SK-N-MC (cell line): ENCODE results near the gene IL20RA.

Experiments
- FOXP2 ChIP-seq: optimal IDR thresholded peaks from 2 replicates; pipeline ENCODE3; 2011; ENCODE audit warnings: mild to moderate bottlenecking, moderate library complexity; ENCODE audit not compliant: insufficient read depth; ENCODE audit errors: extremely low read length, control extremely low read depth
- POLR2AphosphoS5 ChIP-seq: IDR thresholded peaks from 2 replicates; pipeline ENCODE4 v1.6.1; 2012; ENCODE audit warnings: mild to moderate bottlenecking, low read depth, low read length, borderline replicate concordance

DNA sequence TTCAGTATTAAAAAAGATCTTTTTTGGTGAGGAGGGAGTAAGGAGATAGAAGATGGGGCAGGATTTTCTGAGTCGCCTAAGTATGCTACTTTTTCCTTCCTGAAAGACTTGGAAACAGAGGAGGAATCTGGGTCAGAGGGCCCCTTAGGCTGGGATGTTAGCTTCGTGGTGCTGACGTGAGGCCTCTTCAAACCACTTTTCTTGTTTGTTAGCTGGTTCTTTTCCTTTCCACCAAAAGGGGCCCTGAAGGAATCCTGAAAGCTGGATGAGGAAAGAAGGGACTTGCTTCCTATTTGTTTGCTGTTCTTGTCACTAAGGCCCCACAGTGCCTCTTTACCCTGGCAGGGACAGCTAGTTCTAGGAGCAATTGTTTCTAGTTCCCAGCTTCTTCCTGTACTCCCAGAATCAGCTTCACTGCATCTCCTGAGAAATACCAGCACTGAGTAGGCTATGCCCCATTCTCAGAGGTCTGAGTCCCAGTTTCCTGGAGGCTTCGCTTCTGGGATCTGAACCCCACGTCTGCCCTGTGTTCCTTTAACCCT is 2.2 kb upstream of the IL20RA start:
- no peak for TF ChIP-seq FOXP2
- no peak for TF ChIP-seq POLR2AphosphoS5
